Kasumi-1 (cell line): ENCODE measurements around the gene HBA2.
A peak's percentile ranks its signal among the peaks of the same experiment; 100 is the strongest.
"Not testable (repeated sequence)": the region's sequence is repeated elsewhere in the genome, so short reads cannot be mapped to it uniquely, and the experiment has no call there.

Experiments used
- DNase-seq, 2 experiments: peaks; one replicate each; lab custom pipeline; 2025; lab: John Stamatoyannopoulos, UW

HBA2 gene

DNA sequence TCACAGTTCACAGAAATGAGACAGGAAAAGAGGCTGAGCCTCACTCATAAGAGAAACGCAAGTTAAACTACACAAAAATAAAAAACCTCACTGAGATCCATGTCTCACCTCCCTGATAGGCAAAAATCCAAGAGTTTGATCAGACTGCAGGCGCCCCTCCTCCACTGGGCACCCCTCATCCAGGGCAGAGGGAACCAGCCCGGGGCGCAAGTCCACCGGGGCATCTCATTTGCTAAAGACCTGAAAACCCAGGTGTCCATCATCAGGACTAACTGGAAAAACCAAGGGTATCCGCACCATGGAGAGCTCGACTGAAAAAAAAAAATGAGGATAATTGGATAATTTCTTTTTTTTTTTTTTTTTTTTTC lies 17.7 kb upstream of the HBA2 start:
- no peak for DNase-seq

DNA sequence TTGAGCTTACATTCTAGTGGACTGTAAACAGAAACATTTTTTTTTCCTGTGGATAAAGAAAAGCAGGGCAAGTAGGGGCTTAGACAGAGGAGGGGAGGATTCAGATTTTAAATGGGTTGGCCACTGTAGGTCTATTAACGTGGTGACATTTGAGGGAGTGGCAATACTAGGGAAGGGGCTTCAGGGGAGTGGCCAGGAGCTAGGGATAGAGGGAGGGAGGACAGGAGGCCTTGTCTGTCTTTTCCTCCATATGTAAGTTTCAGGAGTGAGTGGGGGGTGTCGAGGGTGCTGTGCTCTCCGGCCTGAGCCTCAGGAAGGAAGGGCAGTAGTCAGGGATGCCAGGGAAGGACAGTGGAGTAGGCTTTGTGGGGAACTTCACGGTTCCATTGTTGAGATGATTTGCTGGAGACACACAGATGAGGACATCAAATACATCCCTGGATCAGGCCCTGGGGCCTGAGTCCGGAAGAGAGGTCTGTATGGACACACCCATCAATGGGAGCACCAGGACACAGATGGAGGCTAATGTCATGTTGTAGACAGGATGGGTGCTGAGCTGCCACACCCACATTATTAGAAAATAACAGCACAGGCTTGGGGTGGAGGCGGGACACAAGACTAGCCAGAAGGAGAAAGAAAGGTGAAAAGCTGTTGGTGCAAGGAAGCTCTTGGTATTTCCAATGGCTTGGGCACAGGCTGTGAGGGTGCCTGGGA lies 13.4 kb upstream of the HBA2 start:
- no peak for DNase-seq

DNA sequence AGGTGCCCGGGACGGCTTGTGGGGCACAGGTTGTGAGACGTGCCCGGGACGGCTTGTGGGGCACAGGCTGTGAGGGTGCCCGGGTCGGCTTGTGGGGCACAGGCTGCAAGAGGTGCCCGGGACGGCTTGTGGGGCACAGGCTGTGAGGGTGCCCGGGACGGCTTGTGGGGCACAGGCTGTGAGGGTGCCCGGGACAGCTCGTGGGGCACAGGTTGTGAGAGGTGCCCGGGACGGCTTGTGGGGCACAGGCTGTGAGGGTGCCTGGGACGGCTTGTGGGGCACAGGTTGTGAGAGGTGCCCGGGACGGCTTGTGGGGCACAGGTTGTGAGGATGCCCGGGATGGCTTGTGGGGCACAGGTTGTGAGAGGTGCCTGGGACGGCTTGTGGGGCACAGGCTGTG lies 12.4 kb upstream of the HBA2 start:
- DNase-seq: not testable (repeated sequence)

DNA sequence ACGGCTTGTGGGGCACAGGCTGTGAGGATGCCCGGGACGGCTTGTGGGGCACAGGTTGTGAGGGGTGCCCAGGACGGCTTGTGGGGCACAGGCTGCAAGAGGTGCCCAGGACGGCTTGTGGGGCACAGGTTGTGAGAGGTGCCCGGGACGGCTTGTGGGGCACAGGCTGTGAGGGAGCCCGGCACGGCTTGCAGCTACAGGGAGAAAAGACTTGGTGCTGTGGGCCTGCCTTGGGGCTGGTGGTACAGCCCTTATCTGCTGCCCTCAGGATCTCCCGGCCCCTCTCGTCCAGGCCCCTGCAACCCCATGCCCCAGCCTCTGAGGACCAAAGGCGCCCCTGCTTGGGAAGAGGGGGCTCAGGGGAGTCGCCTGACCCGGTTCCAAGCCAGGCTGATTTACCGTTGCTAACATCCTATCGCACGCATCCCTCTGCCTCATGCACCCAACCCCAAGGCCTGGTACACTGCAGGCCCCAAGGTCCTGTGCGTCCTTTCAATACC lies 11.9 kb upstream of the HBA2 start:
- no peak for DNase-seq

DNA sequence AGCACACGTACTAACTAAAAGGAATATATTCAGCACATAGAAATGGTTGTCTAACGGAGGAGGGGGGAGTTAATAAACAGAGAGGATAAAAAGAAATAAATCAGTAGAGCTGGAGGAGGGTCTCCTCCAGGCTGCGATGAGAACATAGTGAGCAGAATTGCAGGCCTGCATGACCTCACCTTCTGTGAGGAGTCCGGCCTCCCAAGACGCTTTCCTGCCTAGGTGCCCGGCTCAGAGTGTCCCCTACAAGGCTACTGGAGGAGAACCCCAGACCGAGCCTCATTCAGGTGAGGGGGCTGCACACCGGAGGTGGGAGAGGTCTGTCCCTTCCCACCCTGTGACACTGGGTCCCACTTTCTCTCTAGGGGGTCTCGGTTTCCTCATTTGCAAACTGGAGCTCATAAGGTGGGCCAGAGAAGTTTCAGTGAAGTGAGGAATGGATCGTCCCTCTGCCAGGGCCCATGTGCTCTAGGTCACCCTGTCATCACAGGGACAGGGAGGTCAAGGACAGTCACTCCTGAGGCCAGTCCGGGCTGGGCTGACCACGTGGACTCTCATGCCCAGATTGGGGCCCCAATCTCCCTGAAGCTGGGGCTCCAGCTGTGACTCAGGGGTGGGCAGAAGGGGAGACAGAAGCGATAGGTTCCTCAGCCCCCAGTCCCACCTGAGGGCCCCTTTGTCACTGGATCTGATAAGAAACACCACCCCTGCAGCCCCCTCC lies 10.2 kb upstream of the HBA2 start:
- DNase-seq: no peak

DNA sequence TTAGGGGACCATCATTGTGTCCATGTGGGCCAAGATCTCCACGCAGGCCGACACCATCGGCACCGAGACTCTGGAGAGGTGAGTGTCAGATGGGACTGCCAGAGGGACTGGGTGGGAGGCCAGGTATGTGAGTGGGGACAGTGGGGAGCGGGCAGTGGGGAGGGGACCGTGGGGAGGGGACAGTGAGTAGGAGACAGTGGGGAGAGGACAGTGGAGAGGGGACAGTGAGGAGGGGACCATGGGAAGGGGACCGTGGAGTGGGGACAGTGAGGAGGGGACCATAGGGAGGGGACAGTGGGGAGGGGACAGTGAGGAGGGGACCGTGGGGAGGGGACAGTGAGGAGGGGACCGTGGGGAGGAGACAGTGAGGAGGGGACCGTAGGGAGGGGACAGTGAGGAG lies 9.5 kb upstream of the HBA2 start:
- DNase-seq: not testable (repeated sequence)

DNA sequence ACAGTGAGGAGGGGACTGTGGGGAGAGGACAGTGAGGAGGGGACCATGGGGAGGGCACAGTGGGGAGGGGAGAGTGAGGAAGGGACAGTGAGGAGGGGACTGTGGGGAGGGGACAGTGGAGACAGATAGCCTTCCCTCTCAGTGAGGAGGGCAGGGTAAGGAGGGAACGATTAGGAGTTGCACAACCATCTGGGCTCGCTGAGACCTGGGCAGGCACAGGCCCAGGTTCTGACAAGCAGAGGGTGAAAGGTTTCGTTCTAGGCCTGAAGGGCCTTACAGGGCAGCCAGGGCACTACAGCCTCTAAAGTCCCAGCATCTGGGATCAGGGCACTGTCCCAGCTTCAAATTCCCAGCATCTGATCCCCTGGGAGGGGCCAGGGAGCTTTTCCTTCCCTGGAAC lies 9.0 kb upstream of the HBA2 start:
- DNase-seq: not testable (repeated sequence)

DNA sequence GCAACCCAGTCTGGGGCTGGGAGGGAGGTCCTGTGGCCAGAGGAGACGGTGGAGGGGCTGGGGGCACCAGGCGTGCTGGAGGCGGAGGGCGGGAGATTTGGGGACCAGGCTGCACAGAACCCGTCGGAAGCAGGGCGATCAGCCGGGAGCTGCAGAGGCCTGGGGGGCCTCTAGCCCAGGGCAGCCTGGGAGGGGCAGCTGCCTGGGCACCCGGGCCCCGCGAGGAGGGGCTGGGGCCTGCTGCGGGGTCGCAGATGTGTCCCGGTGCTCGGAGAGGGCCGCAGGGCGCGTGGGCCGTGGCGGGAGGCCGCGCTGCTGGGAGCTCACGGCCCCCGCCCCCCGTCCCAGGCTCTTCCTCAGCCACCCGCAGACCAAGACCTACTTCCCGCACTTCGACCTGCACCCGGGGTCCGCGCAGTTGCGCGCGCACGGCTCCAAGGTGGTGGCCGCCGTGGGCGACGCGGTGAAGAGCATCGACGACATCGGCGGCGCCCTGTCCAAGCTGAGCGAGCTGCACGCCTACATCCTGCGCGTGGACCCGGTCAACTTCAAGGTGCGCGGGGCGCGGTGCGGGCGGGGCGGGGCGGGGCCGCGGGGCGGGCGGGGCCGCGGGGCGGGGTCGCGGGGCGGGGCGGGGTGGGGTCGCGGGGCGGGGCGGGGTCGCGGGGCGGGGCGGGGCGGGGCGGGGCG lies 8.4 kb upstream of the HBA2 start:
- DNase-seq: not testable (repeated sequence)

DNA sequence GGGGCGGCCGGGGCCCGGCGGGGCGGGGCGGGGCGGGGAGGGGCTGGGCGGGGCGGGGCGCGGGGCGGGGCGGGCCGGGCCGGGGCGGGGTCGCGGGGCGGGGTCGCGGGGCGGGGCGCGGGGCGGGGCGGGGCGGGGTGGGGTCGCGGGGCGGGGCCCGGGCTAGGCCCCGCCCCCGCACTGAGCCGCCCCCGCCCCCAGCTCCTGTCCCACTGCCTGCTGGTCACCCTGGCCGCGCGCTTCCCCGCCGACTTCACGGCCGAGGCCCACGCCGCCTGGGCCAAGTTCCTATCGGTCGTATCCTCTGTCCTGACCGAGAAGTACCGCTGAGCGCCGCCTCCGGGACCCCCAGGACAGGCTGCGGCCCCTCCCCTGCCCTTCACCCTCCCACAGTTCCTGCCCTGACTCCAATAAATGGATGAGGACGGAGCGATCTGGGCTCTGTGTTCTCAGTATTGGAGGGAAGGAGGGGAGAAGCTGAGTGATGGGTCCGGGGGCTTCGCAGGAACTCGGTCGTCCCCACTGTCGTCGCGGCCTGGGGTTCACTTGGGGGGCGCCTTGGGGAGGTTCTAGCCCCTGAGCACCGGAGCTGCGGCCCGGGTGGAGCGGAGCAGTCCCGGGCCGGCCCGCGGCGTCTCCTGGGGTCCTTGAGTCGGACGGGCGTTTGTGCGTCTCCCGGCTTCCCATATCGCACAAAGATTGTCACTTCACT lies 7.7 kb upstream of the HBA2 start:
- no peak for DNase-seq

DNA sequence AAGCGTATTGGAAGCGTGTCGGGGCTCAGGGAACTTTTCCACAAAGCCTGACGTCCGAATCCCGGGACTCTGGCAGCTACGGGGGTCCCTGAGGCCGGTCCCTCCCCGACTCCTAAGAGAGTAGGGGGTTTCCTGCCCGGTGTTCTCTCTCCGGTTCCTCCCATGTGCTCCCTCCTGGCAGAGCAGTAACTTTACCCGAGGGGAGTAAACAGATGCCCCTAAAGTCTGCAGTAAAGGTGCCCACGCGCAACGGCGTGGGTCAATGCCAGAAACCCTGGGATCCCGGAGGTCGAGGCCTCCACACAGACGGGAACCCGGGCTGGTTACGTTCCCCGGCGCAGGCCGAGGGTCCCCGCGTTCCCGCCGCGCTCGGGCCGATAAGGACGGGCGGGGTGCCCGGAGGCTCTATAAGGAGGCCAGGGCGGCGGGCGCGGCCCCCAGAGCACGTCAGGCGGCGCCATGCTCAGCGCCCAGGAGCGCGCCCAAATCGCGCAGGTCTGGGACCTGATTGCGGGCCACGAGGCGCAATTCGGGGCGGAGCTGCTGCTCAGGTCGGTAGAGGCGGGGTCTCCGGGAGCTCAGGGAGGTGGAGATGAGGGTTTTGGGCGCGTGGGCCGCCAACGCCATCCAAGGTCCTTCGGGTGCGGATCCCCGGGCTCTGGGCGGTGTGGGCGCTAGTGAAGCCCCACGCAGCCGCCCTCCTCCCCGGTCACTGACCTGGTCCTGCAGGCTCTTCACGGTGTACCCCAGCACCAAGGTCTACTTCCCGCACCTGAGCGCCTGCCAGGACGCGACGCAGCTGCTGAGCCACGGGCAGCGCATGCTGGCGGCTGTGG lies 6.9 kb upstream of the HBA2 start, which contains the start of gene HBM:
HBM (plus strand) TSS at position 440 of the 836 bp plus-strand sequence; CDS start at position 460, 20 bp downstream.
- no peak for DNase-seq

DNA sequence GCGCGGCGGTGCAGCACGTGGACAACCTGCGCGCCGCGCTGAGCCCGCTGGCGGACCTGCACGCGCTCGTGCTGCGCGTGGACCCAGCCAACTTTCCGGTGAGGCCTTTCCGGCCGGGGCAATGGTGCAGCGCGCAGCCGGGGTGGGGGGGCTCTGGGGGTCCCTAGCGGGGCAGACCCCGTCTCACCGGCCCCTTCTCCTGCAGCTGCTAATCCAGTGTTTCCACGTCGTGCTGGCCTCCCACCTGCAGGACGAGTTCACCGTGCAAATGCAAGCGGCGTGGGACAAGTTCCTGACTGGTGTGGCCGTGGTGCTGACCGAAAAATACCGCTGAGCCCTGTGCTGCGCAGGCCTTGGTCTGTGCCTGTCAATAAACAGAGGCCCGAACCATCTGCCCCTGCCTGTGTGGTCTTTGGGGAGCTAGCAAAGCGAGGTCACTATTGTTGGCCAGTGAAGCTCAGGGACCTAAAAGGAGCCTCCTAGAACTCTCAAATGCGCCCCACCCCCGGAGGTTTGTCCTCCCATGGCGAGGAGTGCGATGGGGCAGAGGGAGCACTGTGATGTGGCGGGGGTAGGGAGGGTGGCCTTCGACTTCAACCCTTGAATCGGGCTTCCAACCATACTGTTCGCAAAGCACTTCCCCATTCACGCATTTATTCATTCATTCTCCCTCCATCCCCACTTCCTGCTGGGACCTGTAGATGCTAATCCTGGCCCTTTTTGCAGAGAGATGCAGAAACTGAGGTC lies 6.1 kb upstream of the HBA2 start:
- DNase-seq: no peak

DNA sequence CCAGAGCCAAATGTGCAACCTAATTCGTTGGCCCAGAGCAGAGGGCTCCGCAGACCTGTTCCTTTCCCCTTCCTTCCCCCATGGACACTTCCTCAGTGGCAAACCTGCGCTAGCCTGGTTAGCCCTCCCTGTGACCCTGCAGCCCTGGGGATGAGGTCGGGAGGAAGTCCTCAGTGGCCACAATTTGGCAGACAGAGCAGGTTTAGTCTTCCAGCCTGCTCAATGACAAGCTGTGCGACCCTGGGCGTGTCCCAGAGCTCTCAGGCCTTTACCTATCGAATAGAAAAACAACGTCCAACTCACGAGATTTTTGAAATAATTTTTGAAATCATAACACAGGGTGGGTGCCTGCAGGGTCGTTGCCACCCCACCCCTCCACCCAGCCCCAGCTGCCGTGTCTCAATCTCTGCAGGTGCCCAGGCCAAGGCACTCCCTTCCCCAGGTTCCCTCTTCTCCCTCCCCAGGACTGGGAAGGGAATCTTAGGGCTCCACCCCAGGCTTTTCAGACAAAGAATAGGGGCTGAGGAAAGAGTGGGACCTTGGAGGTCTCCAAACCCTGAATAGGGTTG lies 5.5 kb upstream of the HBA2 start:
- DNase-seq: no peak

DNA sequence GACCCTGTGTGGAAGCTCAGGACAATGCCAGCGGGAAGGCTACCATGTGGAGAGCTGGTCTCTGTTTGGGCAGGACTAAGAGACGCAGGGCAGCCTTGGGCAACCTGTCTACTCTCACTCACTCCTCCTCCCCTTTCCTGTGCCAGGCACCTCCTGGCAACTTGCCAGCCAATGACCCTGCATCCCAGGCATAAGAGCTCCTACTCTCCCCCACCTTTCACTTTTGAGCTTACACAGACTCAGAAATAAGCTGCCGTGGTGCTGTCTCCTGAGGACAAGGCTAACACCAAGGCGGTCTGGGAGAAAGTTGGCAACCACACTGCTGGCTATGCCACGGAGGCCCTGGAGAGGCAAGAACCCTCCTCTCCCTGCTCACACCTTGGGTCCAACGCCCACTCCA lies 4.3 kb upstream of the HBA2 start:
- DNase-seq: no peak

DNA sequence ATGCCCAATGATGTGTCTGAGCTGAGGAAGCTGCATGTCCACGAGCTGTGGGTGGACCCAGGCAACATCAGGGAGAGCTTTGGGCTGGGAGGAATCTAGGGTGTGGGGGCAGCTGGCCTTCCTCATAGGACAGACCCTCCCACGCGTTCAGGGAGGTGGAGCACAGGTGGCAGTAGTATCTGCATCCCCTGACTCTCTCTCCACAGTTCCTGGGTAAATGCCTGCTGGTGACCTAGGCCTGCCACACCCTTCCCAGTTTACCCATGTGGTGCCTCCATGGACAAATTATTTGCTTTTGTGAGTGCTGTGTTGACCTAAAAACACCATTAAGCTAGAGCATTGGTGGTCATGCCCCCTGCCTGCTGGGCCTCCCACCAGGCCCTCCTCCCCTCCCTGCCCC lies 3.7 kb upstream of the HBA2 start:
- DNase-seq: no peak

DNA sequence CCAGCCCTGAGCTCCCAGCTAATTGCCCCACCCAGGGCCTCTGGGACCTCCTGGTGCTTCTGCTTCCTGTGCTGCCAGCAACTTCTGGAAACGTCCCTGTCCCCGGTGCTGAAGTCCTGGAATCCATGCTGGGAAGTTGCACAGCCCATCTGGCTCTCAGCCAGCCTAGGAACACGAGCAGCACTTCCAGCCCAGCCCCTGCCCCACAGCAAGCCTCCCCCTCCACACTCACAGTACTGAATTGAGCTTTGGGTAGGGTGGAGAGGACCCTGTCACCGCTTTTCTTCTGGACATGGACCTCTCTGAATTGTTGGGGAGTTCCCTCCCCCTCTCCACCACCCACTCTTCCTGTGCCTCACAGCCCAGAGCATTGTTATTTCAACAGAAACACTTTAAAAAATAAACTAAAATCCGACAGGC lies 2.6 kb upstream of the HBA2 start:
- DNase-seq: peak; percentile 6 to 21

DNA sequence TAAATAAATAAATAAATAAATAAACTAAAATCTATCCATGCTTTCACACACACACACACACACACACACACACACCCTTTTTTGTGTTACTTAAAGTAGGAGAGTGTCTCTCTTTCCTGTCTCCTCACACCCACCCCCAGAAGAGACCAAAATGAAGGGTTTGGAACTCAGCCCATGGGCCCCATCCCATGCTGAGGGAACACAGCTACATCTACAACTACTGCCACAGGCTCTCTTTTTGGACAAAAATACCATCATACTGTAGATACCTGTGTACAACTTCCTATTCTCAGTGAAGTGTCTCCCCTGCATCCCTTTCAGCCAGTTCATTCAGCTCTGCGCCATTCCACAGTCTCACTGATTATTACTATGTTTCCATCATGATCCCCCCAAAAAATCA lies 1.9 kb upstream of the HBA2 start:
- no peak for DNase-seq

DNA sequence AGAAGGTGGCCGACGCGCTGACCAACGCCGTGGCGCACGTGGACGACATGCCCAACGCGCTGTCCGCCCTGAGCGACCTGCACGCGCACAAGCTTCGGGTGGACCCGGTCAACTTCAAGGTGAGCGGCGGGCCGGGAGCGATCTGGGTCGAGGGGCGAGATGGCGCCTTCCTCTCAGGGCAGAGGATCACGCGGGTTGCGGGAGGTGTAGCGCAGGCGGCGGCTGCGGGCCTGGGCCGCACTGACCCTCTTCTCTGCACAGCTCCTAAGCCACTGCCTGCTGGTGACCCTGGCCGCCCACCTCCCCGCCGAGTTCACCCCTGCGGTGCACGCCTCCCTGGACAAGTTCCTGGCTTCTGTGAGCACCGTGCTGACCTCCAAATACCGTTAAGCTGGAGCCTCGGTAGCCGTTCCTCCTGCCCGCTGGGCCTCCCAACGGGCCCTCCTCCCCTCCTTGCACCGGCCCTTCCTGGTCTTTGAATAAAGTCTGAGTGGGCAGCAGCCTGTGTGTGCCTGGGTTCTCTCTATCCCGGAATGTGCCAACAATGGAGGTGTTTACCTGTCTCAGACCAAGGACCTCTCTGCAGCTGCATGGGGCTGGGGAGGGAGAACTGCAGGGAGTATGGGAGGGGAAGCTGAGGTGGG lies 657 bp downstream of the HBA2 start:
- not testable (repeated sequence) for DNase-seq

DNA sequence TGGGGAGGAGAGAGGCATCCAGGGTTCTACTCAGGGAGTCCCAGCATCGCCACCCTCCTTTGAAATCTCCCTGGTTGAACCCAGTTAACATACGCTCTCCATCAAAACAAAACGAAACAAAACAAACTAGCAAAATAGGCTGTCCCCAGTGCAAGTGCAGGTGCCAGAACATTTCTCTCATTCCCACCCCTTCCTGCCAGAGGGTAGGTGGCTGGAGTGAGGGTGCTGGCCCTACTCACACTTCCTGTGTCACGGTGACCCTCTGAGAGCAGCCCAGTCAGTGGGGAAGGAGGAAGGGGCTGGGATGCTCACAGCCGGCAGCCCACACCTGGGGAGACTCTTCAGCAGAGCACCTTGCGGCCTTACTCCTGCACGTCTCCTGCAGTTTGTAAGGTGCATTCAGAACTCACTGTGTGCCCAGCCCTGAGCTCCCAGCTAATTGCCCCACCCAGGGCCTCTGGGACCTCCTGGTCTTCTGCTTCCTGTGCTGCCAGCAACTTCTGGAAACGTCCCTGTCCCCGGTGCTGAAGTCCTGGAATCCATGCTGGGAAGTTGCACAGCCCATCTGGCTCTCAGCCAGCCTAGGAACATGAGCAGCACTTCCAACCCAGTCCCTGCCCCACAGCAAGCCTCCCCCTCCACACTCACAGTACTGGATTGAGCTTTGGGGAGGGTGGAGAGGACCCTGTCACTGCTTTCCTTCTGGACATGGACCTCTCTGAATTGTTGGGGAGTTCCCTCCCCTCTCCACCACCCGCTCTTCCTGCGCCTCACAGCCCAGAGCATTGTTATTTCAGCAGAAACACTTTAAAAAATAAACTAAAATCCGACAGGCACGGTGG lies 1.5 kb downstream of the HBA2 start:
- not testable (repeated sequence) for DNase-seq
